Fibroblast of villous mesenchyme (primary cell): ENCODE data around the gene STAB1. TPM values are rescaled to one million over a fixed set of nuclear protein-coding genes. Genes with fewer than 3 reads are reported as not detected.

Source experiments
- DNase-seq: peaks from one replicate; pipeline ENCODE4 v3.0.0-alpha.2; 2010; ENCODE audit warnings: low read depth
- H3K4me3 ChIP-seq: 2 replicates; pipeline ENCODE4 v1.5.1; 2011; ENCODE audit warnings: low read depth, mild to moderate bottlenecking, low read length
- total RNA-seq: library from RNA; depleted of rRNA; stranded (reverse); fragments of >200 nt; gene quantifications from 2 replicates; pipeline ENCODE4 v1.2.3, GENCODE V29; 2012
- TF ChIP-seq, protein P1 (sequence below): IDR thresholded peaks from 2 replicates; pipeline ENCODE4 v1.5.1; 2012; ENCODE audit warnings: low read depth, mild to moderate bottlenecking, low read length; ENCODE audit not compliant: insufficient read depth

STAB1 gene
- total RNA-seq, 1 donor: 0.43 TPM

DNA sequence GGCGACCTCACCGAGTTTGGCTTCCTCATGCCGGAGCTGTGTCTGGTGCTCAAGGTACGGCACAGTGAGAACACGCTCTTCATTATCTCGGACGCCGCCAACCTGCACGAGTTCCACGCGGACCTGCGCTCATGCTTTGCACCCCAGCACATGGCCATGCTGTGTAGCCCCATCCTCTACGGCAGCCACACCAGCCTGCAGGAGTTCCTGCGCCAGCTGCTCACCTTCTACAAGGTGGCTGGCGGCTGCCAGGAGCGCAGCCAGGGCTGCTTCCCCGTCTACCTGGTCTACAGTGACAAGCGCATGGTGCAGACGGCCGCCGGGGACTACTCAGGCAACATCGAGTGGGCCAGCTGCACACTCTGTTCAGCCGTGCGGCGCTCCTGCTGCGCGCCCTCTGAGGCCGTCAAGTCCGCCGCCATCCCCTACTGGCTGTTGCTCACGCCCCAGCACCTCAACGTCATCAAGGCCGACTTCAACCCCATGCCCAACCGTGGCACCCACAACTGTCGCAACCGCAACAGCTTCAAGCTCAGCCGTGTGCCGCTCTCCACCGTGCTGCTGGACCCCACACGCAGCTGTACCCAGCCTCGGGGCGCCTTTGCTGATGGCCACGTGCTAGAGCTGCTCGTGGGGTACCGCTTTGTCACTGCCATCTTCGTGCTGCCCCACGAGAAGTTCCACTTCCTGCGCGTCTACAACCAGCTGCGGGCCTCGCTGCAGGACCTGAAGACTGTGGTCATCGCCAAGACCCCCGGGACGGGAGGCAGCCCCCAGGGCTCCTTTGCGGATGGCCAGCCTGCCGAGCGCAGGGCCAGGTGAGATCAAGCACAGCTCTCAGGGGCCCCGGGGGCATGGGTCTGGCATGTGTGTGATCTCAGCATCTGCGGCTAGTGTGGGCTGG, 7.1 kb upstream of the STAB1 start:
- H3K4me3 ChIP-seq: no peak overlapping the region
- TF ChIP-seq, protein P1, sequence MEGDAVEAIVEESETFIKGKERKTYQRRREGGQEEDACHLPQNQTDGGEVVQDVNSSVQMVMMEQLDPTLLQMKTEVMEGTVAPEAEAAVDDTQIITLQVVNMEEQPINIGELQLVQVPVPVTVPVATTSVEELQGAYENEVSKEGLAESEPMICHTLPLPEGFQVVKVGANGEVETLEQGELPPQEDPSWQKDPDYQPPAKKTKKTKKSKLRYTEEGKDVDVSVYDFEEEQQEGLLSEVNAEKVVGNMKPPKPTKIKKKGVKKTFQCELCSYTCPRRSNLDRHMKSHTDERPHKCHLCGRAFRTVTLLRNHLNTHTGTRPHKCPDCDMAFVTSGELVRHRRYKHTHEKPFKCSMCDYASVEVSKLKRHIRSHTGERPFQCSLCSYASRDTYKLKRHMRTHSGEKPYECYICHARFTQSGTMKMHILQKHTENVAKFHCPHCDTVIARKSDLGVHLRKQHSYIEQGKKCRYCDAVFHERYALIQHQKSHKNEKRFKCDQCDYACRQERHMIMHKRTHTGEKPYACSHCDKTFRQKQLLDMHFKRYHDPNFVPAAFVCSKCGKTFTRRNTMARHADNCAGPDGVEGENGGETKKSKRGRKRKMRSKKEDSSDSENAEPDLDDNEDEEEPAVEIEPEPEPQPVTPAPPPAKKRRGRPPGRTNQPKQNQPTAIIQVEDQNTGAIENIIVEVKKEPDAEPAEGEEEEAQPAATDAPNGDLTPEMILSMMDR: no peak
- no peak for DNase-seq

DNA sequence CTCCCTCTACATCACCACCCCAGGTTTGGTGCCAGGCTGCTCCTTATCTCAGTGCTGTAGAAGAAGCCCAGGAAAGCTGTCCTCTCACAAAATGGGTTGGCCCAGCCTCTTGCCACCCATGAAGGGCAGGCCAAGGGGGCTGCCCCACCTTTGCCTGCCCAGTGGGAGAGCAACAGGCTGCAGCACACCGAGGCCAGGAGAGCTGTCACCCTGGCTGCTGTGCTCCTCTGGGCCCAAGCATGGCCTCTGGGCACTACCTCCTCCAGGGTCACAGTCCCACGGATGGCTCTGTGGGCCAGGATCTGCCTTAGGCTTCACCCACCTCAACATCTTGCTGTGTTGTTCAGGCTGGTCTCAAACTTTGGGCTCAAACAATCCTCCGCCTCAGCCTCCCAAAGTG, 6.4 kb upstream of the STAB1 start:
- DNase-seq: no peak
- TF ChIP-seq, protein P1: no peak
- no peak overlapping the region for H3K4me3 ChIP-seq

DNA sequence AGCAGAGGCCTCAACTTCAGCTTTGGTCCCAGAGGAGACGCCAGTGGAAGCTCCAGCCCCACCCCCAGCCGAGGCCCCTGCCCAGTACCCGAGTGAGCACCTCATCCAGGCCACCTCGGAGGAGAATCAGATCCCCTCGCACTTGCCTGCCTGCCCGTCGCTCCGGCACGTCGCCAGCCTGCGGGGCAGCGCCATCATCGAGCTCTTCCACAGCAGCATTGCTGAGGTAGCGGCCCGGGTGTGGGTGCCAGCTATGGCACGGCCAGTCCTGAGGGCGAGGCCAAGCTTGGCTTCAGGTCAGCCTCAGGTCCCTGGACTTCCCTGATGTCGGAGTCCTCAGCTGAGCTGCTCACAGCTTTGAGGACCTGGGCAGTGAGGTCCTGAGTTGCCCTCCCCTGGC, 5.7 kb upstream of the STAB1 start:
- DNase-seq: no peak
- TF ChIP-seq, protein P1: no peak
- no peak overlapping the region for H3K4me3 ChIP-seq

DNA sequence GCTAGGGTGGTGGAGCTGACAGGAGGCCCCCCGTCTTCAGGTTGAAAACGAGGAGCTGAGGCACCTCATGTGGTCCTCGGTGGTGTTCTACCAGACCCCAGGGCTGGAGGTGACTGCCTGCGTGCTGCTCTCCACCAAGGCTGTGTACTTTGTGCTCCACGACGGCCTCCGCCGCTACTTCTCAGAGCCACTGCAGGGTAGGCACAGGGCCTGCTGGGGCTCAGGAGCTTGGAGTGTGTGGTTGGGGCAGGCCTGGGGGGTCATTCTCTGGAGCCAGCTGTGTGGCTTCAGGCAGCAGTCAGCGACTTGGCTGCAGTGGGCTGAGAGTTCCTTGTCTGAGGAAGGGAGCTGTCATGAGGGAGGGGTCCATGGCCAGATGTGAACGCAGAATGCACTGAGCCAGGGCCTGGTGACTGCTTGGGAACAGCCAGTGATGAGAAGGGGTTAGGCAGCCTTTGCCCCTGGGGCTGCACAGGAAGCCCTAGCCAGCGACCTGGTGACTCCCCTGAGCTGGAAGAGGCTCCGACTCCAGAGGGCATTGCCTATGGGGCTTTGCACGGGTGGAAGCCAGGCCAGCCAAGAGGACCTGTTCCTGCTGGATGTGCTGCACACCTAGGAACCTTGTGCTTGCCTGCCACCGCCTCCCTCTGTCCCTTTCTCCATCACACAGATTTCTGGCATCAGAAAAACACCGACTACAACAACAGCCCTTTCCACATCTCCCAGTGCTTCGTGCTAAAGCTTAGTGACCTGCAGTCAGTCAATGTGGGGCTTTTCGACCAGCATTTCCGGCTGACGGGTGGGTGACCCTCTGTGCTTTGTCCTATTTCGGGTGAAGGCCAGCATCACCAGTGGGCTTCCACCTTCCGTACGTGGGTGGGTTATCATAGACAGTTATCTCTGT, 4.9 kb upstream of the STAB1 start:
- TF ChIP-seq, protein P1: no peak
- no peak for DNase-seq
- H3K4me3 ChIP-seq: no peak overlapping the region

DNA sequence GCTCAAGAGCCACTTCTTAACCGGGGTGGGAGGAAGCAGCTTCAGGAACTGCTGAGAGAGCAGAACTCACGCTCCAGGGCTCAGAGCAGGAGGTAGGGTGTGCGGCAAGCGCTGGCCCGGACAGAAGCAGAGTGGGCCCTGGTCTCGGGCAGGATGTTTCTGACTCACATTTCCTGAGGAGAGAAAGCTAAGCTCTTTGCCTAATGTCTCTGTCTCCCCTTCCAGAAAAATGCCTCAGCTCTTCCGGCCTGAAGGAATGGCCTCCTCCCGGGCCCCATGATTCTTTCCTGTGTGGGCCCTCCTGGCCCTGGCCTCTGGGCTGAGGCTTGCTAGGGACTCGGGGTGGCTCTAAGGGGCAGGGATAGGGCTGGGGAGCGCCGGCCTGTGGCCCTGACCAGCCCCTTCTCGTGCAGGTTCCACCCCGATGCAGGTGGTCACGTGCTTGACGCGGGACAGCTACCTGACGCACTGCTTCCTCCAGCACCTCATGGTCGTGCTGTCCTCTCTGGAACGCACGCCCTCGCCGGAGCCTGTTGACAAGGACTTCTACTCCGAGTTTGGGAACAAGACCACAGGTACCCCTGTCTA, 4.1 kb upstream of the STAB1 start:
- TF ChIP-seq, protein P1: no peak
- no peak for DNase-seq
- H3K4me3 ChIP-seq: no peak overlapping the region

DNA sequence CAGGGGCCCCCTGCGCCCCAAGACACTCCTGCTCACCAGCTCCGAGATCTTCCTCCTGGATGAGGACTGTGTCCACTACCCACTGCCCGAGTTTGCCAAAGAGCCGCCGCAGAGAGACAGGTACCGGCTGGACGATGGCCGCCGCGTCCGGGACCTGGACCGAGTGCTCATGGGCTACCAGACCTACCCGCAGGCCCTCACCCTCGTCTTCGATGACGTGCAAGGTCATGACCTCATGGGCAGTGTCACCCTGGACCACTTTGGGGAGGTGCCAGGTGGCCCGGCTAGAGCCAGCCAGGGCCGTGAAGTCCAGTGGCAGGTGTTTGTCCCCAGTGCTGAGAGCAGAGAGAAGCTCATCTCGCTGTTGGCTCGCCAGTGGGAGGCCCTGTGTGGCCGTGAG, 3.1 kb upstream of the STAB1 start:
- H3K4me3 ChIP-seq: no peak overlapping the region
- TF ChIP-seq, protein P1: no peak
- DNase-seq: no peak
